ENCODE results near the gene RND1.
A peak's percentile ranks its signal among the peaks of the same experiment; 100 is the strongest.
"Not testable (repeated sequence)": the region's sequence is repeated elsewhere in the genome, so short reads cannot be mapped to it uniquely, and the experiment has no call there.

Gene RND1

DNA sequence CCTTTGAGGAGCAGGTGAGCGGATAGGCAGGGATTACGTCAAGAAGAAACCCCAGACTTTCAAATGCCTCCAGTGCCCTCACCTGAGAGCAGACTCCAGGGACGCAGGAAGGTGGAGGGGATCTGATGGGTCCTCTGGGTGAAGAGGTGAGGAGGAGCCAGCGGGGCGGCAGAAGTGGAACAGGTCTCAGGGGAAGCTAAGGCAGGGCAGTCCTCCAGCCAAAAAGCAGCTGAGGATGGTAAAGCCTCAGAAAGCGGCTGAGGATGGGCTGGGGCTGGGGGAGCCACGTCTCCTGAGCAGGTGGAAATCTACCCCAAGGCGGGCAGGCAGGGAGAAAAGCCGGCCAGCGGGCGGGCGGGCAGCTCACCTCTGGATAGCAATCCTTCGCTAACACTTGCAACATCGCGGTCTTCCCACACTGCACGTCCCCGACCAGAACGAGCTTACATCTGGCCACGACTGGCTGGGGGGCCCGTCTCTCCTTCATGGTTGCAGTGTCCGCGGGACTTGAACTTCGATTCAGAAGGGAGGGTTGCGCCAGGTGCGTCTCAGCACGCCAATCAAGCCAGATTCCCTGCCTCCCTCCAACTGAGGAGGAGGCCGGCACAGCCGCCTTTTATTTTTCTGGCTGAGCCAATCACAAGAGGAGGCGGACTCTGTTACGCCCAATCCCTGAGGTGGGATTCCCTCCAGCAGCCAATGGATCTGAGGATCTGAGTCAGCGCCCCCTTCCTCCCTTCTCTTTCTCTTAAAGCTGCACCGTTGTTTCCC lies at the start of gene RND1:
TSS of gene RND1 (minus strand) at position 590 of the 771 bp plus-strand sequence. CDS start at position 487, 103 bp downstream.
- DNase-seq (ENCODE audit: low read depth in 2 of 3, low spot score in 2 of 3) = peak; percentile 55 to 61 (median 56)

DNA sequence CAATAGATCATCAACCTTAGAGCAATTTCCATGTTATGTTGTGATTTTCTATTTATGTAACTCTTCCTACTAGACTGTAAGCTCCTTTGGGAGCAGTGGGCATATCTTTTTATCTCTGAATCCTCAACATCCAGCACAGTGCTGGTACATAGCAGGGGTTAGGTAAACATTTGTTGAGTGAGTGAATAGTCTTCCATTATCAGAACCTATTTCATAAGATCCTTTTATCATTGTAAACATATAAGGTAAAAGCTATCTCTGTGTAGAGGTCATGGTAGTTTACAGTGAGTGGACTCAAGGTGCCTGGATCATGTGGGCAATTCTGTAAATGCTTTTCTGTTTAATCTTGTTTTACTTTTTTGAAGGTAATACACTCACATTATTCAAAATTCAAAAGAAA lies 44.5 kb upstream of the RND1 start:
- no peak for DNase-seq (ENCODE audit: low read depth in 2 of 3, low spot score in 2 of 3)

DNA sequence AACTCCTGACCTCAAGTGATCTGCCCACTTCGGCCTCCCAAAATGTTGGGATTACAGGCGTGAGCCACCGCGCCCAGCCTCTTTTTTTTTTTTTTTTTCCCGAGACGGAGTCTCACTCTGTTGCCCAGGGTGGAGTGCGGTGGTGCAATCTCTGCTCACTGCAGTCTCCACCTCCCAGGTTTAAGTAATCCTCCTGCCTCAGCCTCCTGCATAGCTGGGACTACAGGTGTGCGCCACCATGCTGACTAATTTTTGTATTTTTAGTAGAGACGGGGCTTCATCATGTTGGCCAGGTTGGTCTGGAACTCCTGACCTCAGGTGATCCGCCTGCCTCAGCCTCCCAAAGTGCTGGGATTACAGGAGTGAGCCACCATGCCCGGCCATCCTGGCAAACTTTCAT lies 44.0 kb upstream of the RND1 start:
- DNase-seq (ENCODE audit: low read depth in 2 of 3, low spot score in 2 of 3) = not testable (repeated sequence)

- DNase-seq (ENCODE audit: low read depth in 2 of 3, low spot score in 2 of 3) = no peak
These were observed 41.6 kb upstream of the RND1 start for GRCh38 chr12:48907245-48907644.

GRCh38 chr12:48903982-48904411 lies 38.3 kb upstream of the RND1 start:
- peak; percentile 49 to 68 (median 52) for DNase-seq (ENCODE audit: low read depth in 2 of 3, low spot score in 2 of 3)

GRCh38 chr12:48903363-48903981 lies 37.8 kb upstream of the RND1 start:
- DNase-seq (ENCODE audit: low read depth in 2 of 3, low spot score in 2 of 3) = no peak

- no peak for DNase-seq (ENCODE audit: low read depth in 2 of 3, low spot score in 2 of 3)
These were observed 35.6 kb upstream of the RND1 start for GRCh38 chr12:48901278-48901677.

DNA sequence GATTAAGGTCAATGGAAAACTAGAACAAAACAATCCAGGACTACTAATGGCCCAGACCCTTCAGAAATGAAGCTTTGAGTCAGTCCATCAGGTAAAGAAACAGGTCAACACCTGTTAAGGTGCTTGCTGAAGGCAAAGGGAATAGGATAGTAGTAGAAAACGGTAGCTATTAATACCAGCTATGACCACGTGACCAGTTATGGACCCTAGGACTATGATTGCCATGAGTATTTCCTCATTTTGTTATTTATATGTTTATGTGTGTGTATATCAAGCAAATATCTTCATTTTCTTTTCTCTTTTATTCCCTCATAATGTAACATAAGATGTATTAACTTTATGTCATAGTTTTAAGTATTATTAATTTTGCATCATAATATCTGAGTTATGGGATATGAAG lies 34.0 kb upstream of the RND1 start:
- no peak for DNase-seq (ENCODE audit: low read depth in 2 of 3, low spot score in 2 of 3)

DNA sequence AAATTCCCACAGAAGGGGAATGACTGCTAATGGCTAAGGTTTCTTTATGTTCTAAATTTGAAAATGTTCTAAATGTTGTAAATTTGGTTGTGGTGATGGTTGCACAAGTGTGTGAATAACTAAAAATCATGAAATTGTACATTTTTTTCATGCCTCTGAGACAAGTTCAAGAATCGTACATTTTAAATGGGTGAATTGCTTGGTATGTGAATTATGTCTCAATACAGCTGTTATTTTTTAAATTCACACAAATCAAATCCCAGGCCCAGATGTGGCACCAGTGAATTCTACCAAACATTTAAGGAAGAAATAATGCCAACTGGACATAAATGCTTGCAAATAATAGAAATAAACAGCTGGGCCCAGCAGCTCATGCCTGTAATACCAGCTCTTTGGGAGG lies 28.6 kb upstream of the RND1 start:
- no peak for DNase-seq (ENCODE audit: low read depth in 2 of 3, low spot score in 2 of 3)

GRCh38 chr12:48890657-48891418 lies 25.2 kb upstream of the RND1 start:
- peak; percentile 37 to 64 (median 60) for DNase-seq (ENCODE audit: low read depth in 2 of 3, low spot score in 2 of 3)

DNA sequence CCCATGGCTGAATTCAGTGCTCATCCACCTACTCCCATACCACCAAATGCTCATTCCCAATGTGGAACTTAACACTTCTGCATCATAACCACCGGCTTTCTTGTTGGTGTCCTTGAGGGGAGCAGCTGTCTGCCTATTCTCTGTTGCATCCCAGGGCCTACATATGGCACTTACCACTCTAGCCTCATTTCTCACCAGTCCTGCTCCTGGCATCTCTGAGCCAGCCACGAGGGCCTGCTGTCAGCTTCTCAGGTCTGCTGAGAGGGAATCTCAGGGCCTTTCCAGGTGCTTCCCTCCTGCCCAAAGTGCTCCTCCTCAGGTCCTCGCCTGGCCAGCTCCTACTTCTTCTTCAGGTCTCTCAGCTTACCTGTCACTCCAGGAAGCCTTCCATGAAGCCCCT lies 24.0 kb upstream of the RND1 start:
- no peak for DNase-seq (ENCODE audit: low read depth in 2 of 3, low spot score in 2 of 3)

DNA sequence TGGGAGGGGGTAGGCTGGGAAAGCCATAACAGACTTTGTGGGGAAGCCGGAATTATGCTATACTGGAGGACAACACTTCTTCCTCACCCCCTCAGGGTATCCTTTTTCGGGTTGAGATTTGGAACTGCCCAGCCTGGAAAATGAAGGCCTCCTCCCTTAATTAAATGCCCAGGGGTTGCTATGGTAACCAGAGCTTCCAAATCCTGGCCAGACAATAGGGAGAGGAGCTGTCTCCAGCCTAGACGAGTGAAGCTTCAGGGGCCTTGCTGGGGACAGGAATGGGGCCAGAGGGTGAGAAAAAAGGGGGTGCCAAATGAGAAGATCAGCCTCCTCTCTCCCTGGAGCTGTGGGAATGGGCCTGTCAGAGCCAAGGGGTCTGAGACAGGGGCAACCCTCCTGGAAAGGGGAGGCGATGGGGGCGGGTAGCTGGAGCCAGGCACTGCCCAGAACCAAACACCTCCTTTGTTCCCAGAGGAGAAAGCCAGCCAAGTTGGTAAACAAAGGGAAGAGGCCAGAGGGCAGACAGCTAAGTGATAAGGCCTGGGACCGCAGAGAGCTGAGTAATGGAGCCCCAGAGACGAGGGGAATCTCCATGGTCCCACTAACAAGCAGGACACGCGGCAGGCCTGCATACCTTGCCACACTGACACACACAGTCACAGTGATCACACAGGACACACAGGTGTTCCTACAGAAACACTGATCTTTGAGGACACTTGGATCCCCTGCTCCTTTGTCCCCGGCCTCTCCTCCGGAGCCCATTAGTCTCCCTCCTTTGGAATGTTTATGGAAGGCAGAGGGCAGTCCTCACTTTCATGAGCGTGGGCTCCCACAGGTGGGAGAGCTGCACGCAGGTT lies 17.9 kb upstream of the RND1 start:
- DNase-seq (ENCODE audit: low read depth in 2 of 3, low spot score in 2 of 3) = no peak

- DNase-seq (ENCODE audit: low read depth in 2 of 3, low spot score in 2 of 3) = no peak
These were observed 17.3 kb upstream of the RND1 start for GRCh38 chr12:48882972-48883304.

GRCh38 chr12:48882315-48882687 lies 16.6 kb upstream of the RND1 start:
- no peak for DNase-seq (ENCODE audit: low read depth in 2 of 3, low spot score in 2 of 3)

DNA sequence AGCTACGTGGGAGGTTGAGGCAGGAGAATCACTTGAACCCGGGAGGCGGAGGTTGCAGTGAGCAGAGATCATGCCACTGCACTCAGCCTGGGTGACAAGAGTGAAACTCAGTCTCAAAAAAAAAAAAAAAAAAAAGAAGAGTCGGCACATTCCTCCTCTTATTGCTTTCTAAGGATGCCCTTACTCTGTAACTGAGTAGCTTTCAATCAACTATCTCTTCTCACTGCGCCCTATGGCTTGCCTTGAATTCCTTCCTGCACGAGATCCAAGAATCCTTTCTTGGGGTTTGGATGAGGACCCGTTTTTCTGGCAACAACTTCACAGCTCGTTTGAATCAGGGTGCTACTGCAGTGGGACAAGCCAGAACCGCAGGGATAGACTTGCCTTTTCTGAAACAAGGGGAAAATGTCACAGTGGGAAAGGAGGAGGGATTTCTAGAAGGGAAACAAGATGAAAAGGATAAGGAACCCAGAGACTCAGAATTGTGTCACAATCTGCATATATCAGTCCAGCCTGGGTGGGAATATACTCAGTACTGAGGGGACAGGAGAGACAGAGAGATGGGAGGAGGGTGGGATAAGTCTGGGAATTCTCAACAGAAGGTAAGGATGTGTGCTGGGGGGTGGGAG lies 16.1 kb upstream of the RND1 start:
- no peak for DNase-seq (ENCODE audit: low read depth in 2 of 3, low spot score in 2 of 3)

- no peak for DNase-seq (ENCODE audit: low read depth in 2 of 3, low spot score in 2 of 3)
These were observed 15.0 kb upstream of the RND1 start for GRCh38 chr12:48880647-48881046.

DNA sequence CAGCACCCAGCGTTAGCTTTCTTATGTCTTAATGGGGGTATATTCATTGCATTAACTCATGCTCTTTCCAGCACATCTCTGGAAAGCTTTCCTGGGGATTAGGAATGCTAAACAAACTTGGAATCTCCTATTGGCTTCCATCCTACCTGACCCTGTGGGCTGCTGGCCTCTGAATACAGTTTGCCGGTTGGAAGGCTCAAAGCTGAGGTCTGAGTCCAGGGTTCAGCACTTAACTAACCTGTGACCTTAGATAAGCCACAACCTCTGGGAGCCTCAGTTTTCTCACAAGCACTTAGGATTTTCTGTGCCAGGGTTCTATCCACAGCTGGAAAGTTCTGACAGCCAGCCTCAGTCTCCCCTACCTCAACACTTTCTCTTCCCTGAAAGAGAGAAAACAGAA lies 12.9 kb upstream of the RND1 start:
- DNase-seq (ENCODE audit: low read depth in 2 of 3, low spot score in 2 of 3) = no peak

DNA sequence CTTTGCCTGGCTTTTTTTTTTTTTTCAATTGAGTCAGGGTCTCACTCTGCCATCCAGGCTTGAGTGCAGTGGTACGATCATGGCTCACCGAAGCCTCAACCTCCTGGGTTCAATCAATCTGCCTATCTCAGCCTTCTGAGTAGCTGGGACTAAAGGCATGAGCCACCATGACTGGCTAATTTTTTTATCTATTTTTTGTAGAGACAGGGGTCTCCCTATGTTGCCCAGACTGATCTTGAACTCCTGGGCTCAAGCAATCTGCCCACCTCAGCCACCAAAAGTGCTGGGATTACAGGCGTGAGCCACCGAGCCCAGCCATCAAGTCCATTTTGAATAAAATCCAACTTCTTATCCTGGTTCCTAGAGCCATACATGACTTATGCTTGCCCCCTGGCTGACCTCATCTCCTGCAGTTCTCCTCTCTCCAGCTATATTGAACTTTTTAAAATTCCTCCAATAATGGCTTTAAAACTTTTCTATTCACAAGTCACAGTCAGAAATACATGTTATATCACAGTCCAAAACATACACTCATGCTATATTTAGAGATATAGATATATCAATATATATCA lies 10.4 kb upstream of the RND1 start:
- no peak for DNase-seq (ENCODE audit: low read depth in 2 of 3, low spot score in 2 of 3)

GRCh38 chr12:48873534-48873933 lies 7.9 kb upstream of the RND1 start:
- DNase-seq (ENCODE audit: low read depth in 2 of 3, low spot score in 2 of 3) = not testable (repeated sequence)

GRCh38 chr12:48873096-48873495 lies 7.4 kb upstream of the RND1 start:
- no peak for DNase-seq (ENCODE audit: low read depth in 2 of 3, low spot score in 2 of 3)

Measured in activated CD8-positive, alpha-beta memory T cell treated with anti-CD3 and anti-CD28 coated beads for 48 hours (primary cell).